Fibroblast of lung (primary cell): ENCODE results near the gene NKX6-2. TPM values are rescaled to one million over a fixed set of nuclear protein-coding genes. Genes with fewer than 3 reads are reported as not detected.

Experiments used
- DNase-seq, 2 donors: peaks; one replicate each; pipeline versions ENCODE4 v3.0.0 to v3.0.0-alpha.2; 2010; ENCODE audit warnings: low read depth in 2 of 2
- H2AFZ ChIP-seq: 2 replicates; pipeline ENCODE4 v1.5.1; 2012; ENCODE audit warnings: low read length, control low read depth, inconsistent platforms
- H3K27ac ChIP-seq: 2 replicates; pipeline ENCODE4 v1.5.1; 2011; ENCODE audit warnings: low read length, control low read depth; ENCODE audit not compliant: insufficient read depth
- H3K27me3 ChIP-seq: 2 replicates; pipeline ENCODE4 v1.5.1; 2011; ENCODE audit warnings: mild to moderate bottlenecking, low read length; ENCODE audit not compliant: control insufficient read depth, insufficient read depth
- H3K36me3 ChIP-seq: 2 replicates; pipeline ENCODE4 v1.5.1; 2011; ENCODE audit warnings: low read length; ENCODE audit not compliant: control insufficient read depth, insufficient read depth
- H3K4me1 ChIP-seq: 2 replicates; pipeline ENCODE4 v1.5.1; 2011; ENCODE audit warnings: low read length; ENCODE audit not compliant: control insufficient read depth, insufficient read depth; ENCODE audit errors: extremely low read depth
- H3K4me2 ChIP-seq: 2 replicates; pipeline ENCODE4 v1.5.1; 2011; ENCODE audit warnings: low read length, control low read depth; ENCODE audit not compliant: insufficient read depth; ENCODE audit errors: extremely low read depth
- H3K4me3 ChIP-seq, 4 experiments: fragments of 200-600 bp in 1 of 4; sonication (generic) in 1 of 4; replicated peaks in 1 of 4; 2 replicates each; pipeline ENCODE4 v1.5.1; 2011 to 2016; ENCODE audit warnings: low read length in 4 of 4, low read depth in 3 of 4, mild to moderate bottlenecking in 3 of 4, control low read depth in 2 of 4, inconsistent platforms in 1 of 4, mixed read lengths in 1 of 4; ENCODE audit not compliant: insufficient read depth in 1 of 4; ENCODE audit errors: control extremely low read depth in 1 of 4
- H3K79me2 ChIP-seq: 2 replicates; pipeline ENCODE4 v1.5.1; 2012; ENCODE audit warnings: mild to moderate bottlenecking, low read length, inconsistent platforms; ENCODE audit not compliant: control insufficient read depth, insufficient read depth
- H3K9ac ChIP-seq: 2 replicates; pipeline ENCODE4 v1.5.1; 2011; ENCODE audit warnings: mild to moderate bottlenecking, low read length, control low read depth; ENCODE audit not compliant: insufficient read depth
- H3K9me3 ChIP-seq: 2 replicates; pipeline ENCODE4 v1.5.1; 2012; ENCODE audit warnings: low read depth, low read length; ENCODE audit not compliant: control insufficient read depth, insufficient read depth
- H4K20me1 ChIP-seq: 2 replicates; pipeline ENCODE4 v1.5.1; 2011; ENCODE audit warnings: low read length; ENCODE audit not compliant: control insufficient read depth, insufficient read depth; ENCODE audit errors: extremely low read depth
- EZH2 ChIP-seq: IDR thresholded peaks from 2 replicates; pipeline ENCODE4 v1.5.1; 2012; ENCODE audit warnings: low read length, control low read depth, mild to moderate bottlenecking; ENCODE audit errors: missing control alignments
- polyA plus RNA-seq, 2 donors: library from polyadenylated mRNA; depleted of rRNA in 1 of 2; stranded (reverse) in 1 of 2; unstranded in 1 of 2; fragments of >200 nt; gene quantifications; 2 replicates each; pipeline ENCODE4 v1.2.1, GENCODE V29; 2011 to 2012; ENCODE audit warnings: missing spikeins in 1 of 2
- total RNA-seq: library from RNA; depleted of rRNA; stranded (reverse); fragments of >200 nt; gene quantifications from 2 replicates; pipeline ENCODE4 v1.2.1, GENCODE V29; 2014
- TF ChIP-seq, protein P1 (sequence below), 2 donors: IDR thresholded peaks in 1 of 2; conservative IDR thresholded peaks in 1 of 2; 1 replicate in 1 of 2; 2 replicates in 1 of 2; pipeline ENCODE4 v1.5.1; 2011 to 2012; ENCODE audit warnings: low read length in 2 of 2, control low read depth in 1 of 2, inconsistent platforms in 1 of 2, low read depth in 1 of 2, mild to moderate bottlenecking in 1 of 2

Gene NKX6-2
- total and polyA plus RNA-seq, 2 donors (not counting 1 experiment from before 2014, with no cell fraction given), result not detected

DNA sequence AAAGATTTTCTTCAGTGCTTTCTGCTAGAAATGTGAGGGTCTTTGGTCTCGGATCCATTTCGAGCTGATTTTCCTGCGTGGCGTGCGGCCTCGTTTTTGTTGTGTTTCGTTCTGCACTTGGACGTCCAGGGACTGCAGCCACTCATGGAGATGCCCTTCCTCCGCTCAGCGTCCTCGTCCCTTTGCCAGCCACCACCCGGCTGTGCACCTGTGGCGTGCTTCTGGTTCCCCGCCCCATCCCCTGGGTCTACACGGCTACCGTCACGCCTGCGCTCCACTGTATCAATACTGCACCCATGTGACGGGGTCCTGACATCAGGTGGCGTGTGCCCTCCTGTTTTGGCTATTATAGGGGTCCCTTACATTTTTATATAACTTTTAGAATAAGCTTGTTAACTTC is 42.7 kb upstream of the NKX6-2 start:
- Histone ChIP-seq H3K79me2 (no peaks in the 10 kb centered on the region), H2AFZ (no peak overlapping the region), H3K9me3 (no peaks in the 10 kb centered on the region), H3K27ac (no peak overlapping the region), H3K36me3 (no peaks in the 10 kb centered on the region), H3K27me3 (peaks cover 8% of the 10 kb centered on the region), H3K4me2 (no peak overlapping the region), H3K4me1 (no peaks in the 10 kb centered on the region), H3K4me3 (no peak overlapping the region), H3K9ac (no peak overlapping the region), H4K20me1 (no peaks in the 10 kb centered on the region)
- no peak for DNase-seq
- TF ChIP-seq, protein P1, sequence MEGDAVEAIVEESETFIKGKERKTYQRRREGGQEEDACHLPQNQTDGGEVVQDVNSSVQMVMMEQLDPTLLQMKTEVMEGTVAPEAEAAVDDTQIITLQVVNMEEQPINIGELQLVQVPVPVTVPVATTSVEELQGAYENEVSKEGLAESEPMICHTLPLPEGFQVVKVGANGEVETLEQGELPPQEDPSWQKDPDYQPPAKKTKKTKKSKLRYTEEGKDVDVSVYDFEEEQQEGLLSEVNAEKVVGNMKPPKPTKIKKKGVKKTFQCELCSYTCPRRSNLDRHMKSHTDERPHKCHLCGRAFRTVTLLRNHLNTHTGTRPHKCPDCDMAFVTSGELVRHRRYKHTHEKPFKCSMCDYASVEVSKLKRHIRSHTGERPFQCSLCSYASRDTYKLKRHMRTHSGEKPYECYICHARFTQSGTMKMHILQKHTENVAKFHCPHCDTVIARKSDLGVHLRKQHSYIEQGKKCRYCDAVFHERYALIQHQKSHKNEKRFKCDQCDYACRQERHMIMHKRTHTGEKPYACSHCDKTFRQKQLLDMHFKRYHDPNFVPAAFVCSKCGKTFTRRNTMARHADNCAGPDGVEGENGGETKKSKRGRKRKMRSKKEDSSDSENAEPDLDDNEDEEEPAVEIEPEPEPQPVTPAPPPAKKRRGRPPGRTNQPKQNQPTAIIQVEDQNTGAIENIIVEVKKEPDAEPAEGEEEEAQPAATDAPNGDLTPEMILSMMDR (conservative IDR thresholded peaks at IDR 0.05 in 1 of 2, IDR thresholded peaks at IDR 0.05 in 1 of 2; ENCODE audit: low read depth in 1 of 2, low read length in 2 of 2), result no peak
- TF ChIP-seq EZH2, result no peak

DNA sequence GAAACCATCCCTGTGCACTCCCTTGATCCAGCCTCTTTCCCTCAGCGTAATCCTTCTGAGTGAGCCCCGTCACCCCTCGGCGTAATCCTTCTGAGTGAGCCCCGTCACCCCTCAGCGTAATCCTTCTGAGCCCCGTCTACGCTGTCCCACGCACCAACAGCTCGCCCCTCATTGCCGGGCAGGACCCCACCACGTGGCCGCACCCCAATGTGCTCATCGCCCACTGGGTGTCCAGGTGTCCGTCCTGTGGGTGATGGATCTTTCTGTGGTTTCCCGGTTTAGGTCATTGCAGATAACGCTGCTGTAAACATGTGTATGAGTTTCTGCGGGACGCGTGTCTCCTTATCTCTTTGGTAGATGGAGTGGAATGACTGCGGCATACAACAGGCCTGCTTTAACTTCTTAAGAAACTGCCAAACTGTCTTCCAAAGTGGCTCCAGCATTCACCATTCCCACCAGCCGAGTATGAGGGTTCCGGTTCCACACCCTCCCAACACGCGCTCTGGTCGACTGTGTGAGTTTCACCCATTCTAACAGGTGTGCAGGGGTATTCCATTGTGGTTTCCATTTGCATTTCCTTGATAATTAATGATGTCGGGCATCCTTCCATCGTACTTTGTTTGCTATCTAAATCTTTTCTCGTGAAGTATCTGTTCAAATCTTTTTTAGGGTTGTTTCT is 42.1 kb upstream of the NKX6-2 start:
- H3K36me3 ChIP-seq, result no peaks in the 10 kb centered on the region
- no peak overlapping the region for H2AFZ ChIP-seq
- no peaks in the 10 kb centered on the region for H4K20me1 ChIP-seq
- no peak overlapping the region for H3K4me2 ChIP-seq
- no peaks in the 10 kb centered on the region for H3K9me3 ChIP-seq
- H3K27me3 ChIP-seq, result peaks cover 3% of the 10 kb centered on the region
- H3K4me3 ChIP-seq, result no peak overlapping the region
- H3K4me1 ChIP-seq, result no peaks in the 10 kb centered on the region
- no peak overlapping the region for H3K27ac ChIP-seq
- H3K9ac ChIP-seq, result no peak overlapping the region
- H3K79me2 ChIP-seq, result no peaks in the 10 kb centered on the region
- TF ChIP-seq, protein P1 (conservative IDR thresholded peaks at IDR 0.05 in 1 of 2, IDR thresholded peaks at IDR 0.05 in 1 of 2; ENCODE audit: low read depth in 1 of 2, low read length in 2 of 2), result no peak
- no peak for TF ChIP-seq EZH2
- DNase-seq, result no peak

DNA sequence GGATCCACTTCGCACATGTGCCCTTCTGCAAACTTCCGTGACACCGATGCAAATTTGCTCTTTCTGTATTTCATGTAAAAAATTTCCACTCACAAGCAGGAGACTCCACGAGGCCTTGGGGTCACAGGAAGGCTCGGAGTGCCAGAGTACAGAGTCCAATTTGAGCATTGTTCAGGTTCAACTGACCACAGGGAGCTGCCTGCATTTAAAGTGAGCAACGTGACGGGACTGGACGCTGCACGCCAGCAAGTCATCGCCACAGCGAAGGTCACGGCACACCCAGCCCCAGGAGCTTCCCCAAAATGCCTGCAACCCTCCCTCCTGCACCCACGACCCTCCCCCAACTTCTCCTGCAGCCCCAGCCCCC is 41.5 kb upstream of the NKX6-2 start:
- Histone ChIP-seq H3K9me3 (no peaks in the 10 kb centered on the region), H3K27me3 (peaks cover 3% of the 10 kb centered on the region), H3K4me1 (no peaks in the 10 kb centered on the region), H3K27ac (no peak overlapping the region), H3K36me3 (no peaks in the 10 kb centered on the region), H3K4me2 (no peak overlapping the region), H3K9ac (no peak overlapping the region), H4K20me1 (no peaks in the 10 kb centered on the region), H3K4me3 (no peak overlapping the region), H2AFZ (no peak overlapping the region), H3K79me2 (no peaks in the 10 kb centered on the region)
- DNase-seq, result no peak
- TF ChIP-seq, protein P1 (conservative IDR thresholded peaks at IDR 0.05 in 1 of 2, IDR thresholded peaks at IDR 0.05 in 1 of 2; ENCODE audit: low read depth in 1 of 2, low read length in 2 of 2), result no peak
- TF ChIP-seq EZH2, result no peak
